ENCODE results near the gene CELSR1.
A peak's percentile ranks its signal among the peaks of the same experiment; 100 is the strongest.
"Not testable (repeated sequence)": the region's sequence is repeated elsewhere in the genome, so short reads cannot be mapped to it uniquely, and the experiment has no call there.

The CELSR1 gene

GRCh38 chr22:46422896-46423295 is 114.5 kb downstream of the CELSR1 start:
- DNase-seq (ENCODE audit: low read depth in 2 of 2, low spot score in 1 of 2) = no peak

GRCh38 chr22:46421267-46421666 is 116.2 kb downstream of the CELSR1 start:
- DNase-seq (ENCODE audit: low read depth in 2 of 2, low spot score in 1 of 2) = peak in 1 of 2 donors; percentile 19

- no peak for DNase-seq (ENCODE audit: low read depth in 2 of 2, low spot score in 1 of 2)
Observed at GRCh38 chr22:46419754-46420571, 117.5 kb downstream of the CELSR1 start.

GRCh38 chr22:46418827-46419226 is 118.6 kb downstream of the CELSR1 start:
- no peak for DNase-seq (ENCODE audit: low read depth in 2 of 2, low spot score in 1 of 2)

- no peak for DNase-seq (ENCODE audit: low read depth in 2 of 2, low spot score in 1 of 2)
Observed at GRCh38 chr22:46417769-46418168, 119.7 kb downstream of the CELSR1 start.

- DNase-seq (ENCODE audit: low read depth in 2 of 2, low spot score in 1 of 2) = no peak
Observed at GRCh38 chr22:46416891-46417580, 120.4 kb downstream of the CELSR1 start.

- no peak for DNase-seq (ENCODE audit: low read depth in 2 of 2, low spot score in 1 of 2)
Observed at GRCh38 chr22:46416520-46416871, 120.9 kb downstream of the CELSR1 start.

GRCh38 chr22:46415776-46416519 is 121.5 kb downstream of the CELSR1 start:
- no peak for DNase-seq (ENCODE audit: low read depth in 2 of 2, low spot score in 1 of 2)

GRCh38 chr22:46414704-46415103 is 122.7 kb downstream of the CELSR1 start:
- DNase-seq (ENCODE audit: low read depth in 2 of 2, low spot score in 1 of 2) = no peak

GRCh38 chr22:46413725-46414379 is 123.6 kb downstream of the CELSR1 start:
- DNase-seq (ENCODE audit: low read depth in 2 of 2, low spot score in 1 of 2) = no peak

GRCh38 chr22:46411347-46411746 is 126.1 kb downstream of the CELSR1 start:
- DNase-seq (ENCODE audit: low read depth in 2 of 2, low spot score in 1 of 2) = no peak

- no peak for DNase-seq (ENCODE audit: low read depth in 2 of 2, low spot score in 1 of 2)
Observed at GRCh38 chr22:46410291-46410808, 127.1 kb downstream of the CELSR1 start.

GRCh38 chr22:46409631-46410210 is 127.7 kb downstream of the CELSR1 start:
- no peak for DNase-seq (ENCODE audit: low read depth in 2 of 2, low spot score in 1 of 2)

- no peak for DNase-seq (ENCODE audit: low read depth in 2 of 2, low spot score in 1 of 2)
Observed at GRCh38 chr22:46408568-46409506, 128.6 kb downstream of the CELSR1 start.

- DNase-seq (ENCODE audit: low read depth in 2 of 2, low spot score in 1 of 2) = no peak
Observed at GRCh38 chr22:46407748-46408147, 129.7 kb downstream of the CELSR1 start.

- DNase-seq (ENCODE audit: low read depth in 2 of 2, low spot score in 1 of 2) = no peak
Observed at GRCh38 chr22:46406791-46407190, 130.6 kb downstream of the CELSR1 start.

- no peak for DNase-seq (ENCODE audit: low read depth in 2 of 2, low spot score in 1 of 2)
Observed at GRCh38 chr22:46406349-46406748, 131.1 kb downstream of the CELSR1 start.

GRCh38 chr22:46405901-46406300 is 131.5 kb downstream of the CELSR1 start:
- no peak for DNase-seq (ENCODE audit: low read depth in 2 of 2, low spot score in 1 of 2)

- DNase-seq (ENCODE audit: low read depth in 2 of 2, low spot score in 1 of 2) = not testable (repeated sequence)
Observed at GRCh38 chr22:46403880-46404279, 133.5 kb downstream of the CELSR1 start.

- DNase-seq (ENCODE audit: low read depth in 2 of 2, low spot score in 1 of 2) = no peak
Observed at GRCh38 chr22:46402505-46402904, 134.9 kb downstream of the CELSR1 start.

Measured in stimulated activated CD8-positive, alpha-beta memory T cell treated with anti-CD3 and anti-CD28 coated beads, Interleukin-4, amount 100 ng/mL, for 1 hour (primary cell).